ENCODE measurements around the gene CCDC154. TPM values are rescaled to one million over a fixed set of nuclear protein-coding genes. Genes with fewer than 3 reads are reported as not detected.

Gene CCDC154
- total and polyA plus RNA-seq, 2 of the 4 experiments (the other 2 are of a cell fraction), result 0.09 TPM; not detected in 1

DNA sequence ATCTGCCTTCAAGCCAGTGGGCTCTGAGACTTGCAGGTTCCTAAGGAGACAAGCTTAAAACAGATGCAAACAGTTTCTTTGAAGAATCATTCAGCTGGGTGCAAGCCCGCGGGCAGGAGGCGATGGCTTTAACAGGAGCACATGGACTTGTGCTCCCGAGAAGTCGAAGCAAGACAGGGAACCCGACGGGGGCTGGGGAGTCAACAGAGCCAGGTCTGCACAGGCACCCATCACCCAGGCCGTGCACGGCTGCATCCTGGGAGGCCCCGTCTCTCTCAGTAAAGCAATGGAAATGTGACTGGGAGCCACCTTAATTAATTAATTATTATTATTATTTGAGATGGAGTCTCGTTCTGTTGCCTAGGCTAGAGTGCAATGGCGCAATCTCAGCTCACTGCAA lies 44.7 kb upstream of the CCDC154 start:
- H3K27me3 ChIP-seq (ENCODE audit: control insufficient read depth, insufficient read depth, low read length), result no peaks in the 10 kb centered on the region
- no peak overlapping the region for H2AK9ac ChIP-seq (replicated peaks; ENCODE audit: low read depth, low read length, poor library complexity)
- H3K9me1 ChIP-seq (ENCODE audit: insufficient read depth, low read length), result peaks cover 7% of the 10 kb centered on the region
- TF ChIP-seq ELK1 (IDR thresholded peaks at IDR 0.05; ENCODE audit: borderline replicate concordance, low read depth, low read length) (no peak), CEBPB (IDR thresholded peaks at IDR 0.05; ENCODE audit: low read depth, low read length) (no peak)
- DNase-seq (no peak), ATAC-seq (ENCODE audit: low read depth) (no peak)
- no peak overlapping the region for H3K27ac ChIP-seq (ENCODE audit: insufficient read depth, low read length)
- ChIA-PET POLR2A (ENCODE audit: unreplicated experiment) (no interaction called here), CTCF (no interaction called here)
- BruUV-seq (replicated peaks), result no TSS peak
- dilution Hi-C loops (cut with HindIII; ENCODE audit: low sequenced_read_pairs, unreplicated experiment), result no loop called here
- no peak overlapping the region for H2AFZ ChIP-seq (replicated peaks; ENCODE audit: low read length, poor library complexity)
- no peak overlapping the region for H2BK20ac ChIP-seq (ENCODE audit: low read depth, low read length)
- no peak overlapping the region for H2BK5ac ChIP-seq (ENCODE audit: low read depth, low read length, poor library complexity, severe bottlenecking)
- H4K91ac ChIP-seq (ENCODE audit: insufficient read depth, low read depth, low read length), result no peak overlapping the region
- 96% methylated on average over 3 of the region's 12 CpGs; no CpG with 5 or more reads in 1 of the 2 experiments for WGBS, 2 experiments (ENCODE audit: extremely low coverage in 2 of 2, insufficient read length in 1 of 2)
- H2BK120ac ChIP-seq (ENCODE audit: low read depth, low read length), result no peak overlapping the region
- H3K4me3 ChIP-seq (ENCODE audit: insufficient read depth, low read depth, low read length), result no peak overlapping the region
- H3K4ac ChIP-seq (ENCODE audit: low read depth, low read length), result no peak overlapping the region
- no peak overlapping the region for H2BK15ac ChIP-seq (ENCODE audit: low read depth, low read length)
- H4K5ac ChIP-seq (ENCODE audit: low read depth, low read length), result no peak overlapping the region
- peaks cover 4% of the 10 kb centered on the region for H3K4me1 ChIP-seq (ENCODE audit: control insufficient read depth, insufficient read depth, low read length)
- intact Hi-C loops (cut with micrococcal nuclease), result no loop called here
- peaks cover 0 to 14% of the 10 kb centered on the region in 2 experiments; a peak in 3 of 4 replicates for H3K79me1 ChIP-seq (ENCODE audit: low read depth in 1 of 2, low read length in 2 of 2)
- H3K9me3 ChIP-seq (ENCODE audit: control insufficient read depth, insufficient read depth, low read length), result no peaks in the 10 kb centered on the region
- H3K23ac ChIP-seq (ENCODE audit: low read depth, low read length), result no peak overlapping the region
- H3K14ac ChIP-seq (replicated peaks; ENCODE audit: low read depth, low read length), result no peak overlapping the region
- in situ Hi-C loops (cut with MboI; ENCODE audit: low sequenced_read_pairs), result no loop called here
- no peak overlapping the region for H3K4me2 ChIP-seq (ENCODE audit: low read depth, low read length)
- no peak overlapping the region for H4K8ac ChIP-seq (ENCODE audit: low read depth in 2 of 2, low read length in 2 of 2)
- no peaks in the 10 kb centered on the region for H3K36me3 ChIP-seq (ENCODE audit: control insufficient read depth, insufficient read depth, low read length)
- no peak overlapping the region for H2AK5ac ChIP-seq (ENCODE audit: low read depth, low read length)
- H3K18ac ChIP-seq (ENCODE audit: low read depth, low read length), result no peak overlapping the region
- no peak overlapping the region for H3K56ac ChIP-seq (ENCODE audit: extremely low read depth, insufficient read depth, low read length)
- 0 out of 2 replicates have a peak, but pooled peaks cover 1% of the 10 kb centered on the region for H4K20me1 ChIP-seq (ENCODE audit: insufficient read depth, low read length)
- no peak overlapping the region for H3K9ac ChIP-seq (ENCODE audit: low read depth, low read length)

All from IMR-90 (cell line).